ENCODE results near the gene CDK11A. TPM values are rescaled to one million over a fixed set of nuclear protein-coding genes. Genes with fewer than 3 reads are reported as not detected.

CDK11A gene
- total and polyA plus RNA-seq, 2 donors (not counting 1 experiment from before 2014, with no cell fraction given), result 2.8 to 14.2 TPM

DNA sequence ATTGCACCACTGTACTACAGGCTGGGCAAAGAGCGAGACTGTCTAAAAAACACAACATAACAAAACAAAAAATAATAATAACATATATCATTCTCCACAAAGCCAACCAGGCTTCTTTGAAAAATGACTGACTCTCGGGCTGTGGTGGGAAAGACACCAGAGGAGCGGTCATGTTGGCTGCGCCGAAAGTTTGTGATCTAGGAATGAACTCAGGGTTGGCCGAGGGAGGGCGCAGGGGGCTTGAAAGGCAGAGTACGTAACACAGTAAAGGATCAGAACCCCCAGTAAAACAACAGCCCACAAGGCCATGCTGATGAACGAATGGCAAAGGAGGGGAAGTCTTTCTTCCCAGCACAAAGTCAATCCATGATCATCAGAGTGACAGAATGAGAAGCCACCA is 36.3 kb downstream of the CDK11A start:
- peaks cover 6% of the 10 kb centered on the region for H3K4me1 ChIP-seq (ENCODE audit: control insufficient read depth, extremely low read depth, insufficient read depth, low read length)
- no peak overlapping the region for H3K4me2 ChIP-seq (ENCODE audit: extremely low read depth, insufficient read depth, low read length)
- H4K20me1 ChIP-seq (ENCODE audit: control insufficient read depth, extremely low read depth, insufficient read depth, low read length), result no peaks in the 10 kb centered on the region
- H3K27ac ChIP-seq (ENCODE audit: insufficient read depth, low read length), result no peak overlapping the region
- no peak overlapping the region for H3K9ac ChIP-seq (ENCODE audit: insufficient read depth, low read length)
- H3K79me2 ChIP-seq (ENCODE audit: control insufficient read depth, insufficient read depth, low read length), result peaks cover 40% of the 10 kb centered on the region
- H3K27me3 ChIP-seq (ENCODE audit: control insufficient read depth, insufficient read depth, low read length), result no peaks in the 10 kb centered on the region
- no peak for TF ChIP-seq EZH2 (IDR thresholded peaks at IDR 0.05; ENCODE audit: low read length, missing control alignments)
- TF ChIP-seq, protein P1, sequence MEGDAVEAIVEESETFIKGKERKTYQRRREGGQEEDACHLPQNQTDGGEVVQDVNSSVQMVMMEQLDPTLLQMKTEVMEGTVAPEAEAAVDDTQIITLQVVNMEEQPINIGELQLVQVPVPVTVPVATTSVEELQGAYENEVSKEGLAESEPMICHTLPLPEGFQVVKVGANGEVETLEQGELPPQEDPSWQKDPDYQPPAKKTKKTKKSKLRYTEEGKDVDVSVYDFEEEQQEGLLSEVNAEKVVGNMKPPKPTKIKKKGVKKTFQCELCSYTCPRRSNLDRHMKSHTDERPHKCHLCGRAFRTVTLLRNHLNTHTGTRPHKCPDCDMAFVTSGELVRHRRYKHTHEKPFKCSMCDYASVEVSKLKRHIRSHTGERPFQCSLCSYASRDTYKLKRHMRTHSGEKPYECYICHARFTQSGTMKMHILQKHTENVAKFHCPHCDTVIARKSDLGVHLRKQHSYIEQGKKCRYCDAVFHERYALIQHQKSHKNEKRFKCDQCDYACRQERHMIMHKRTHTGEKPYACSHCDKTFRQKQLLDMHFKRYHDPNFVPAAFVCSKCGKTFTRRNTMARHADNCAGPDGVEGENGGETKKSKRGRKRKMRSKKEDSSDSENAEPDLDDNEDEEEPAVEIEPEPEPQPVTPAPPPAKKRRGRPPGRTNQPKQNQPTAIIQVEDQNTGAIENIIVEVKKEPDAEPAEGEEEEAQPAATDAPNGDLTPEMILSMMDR (conservative IDR thresholded peaks at IDR 0.05 in 1 of 2, IDR thresholded peaks at IDR 0.05 in 1 of 2; ENCODE audit: low read depth in 1 of 2, low read length in 2 of 2), result no peak
- H3K36me3 ChIP-seq (ENCODE audit: control insufficient read depth, insufficient read depth, low read length), result peaks cover 4% of the 10 kb centered on the region
- no peak overlapping the region for H3K4me3 ChIP-seq (replicated peaks in 1 of 4; ENCODE audit: control extremely low read depth in 1 of 4, insufficient read depth in 1 of 4, low read depth in 3 of 4, low read length in 4 of 4)
- no peaks in the 10 kb centered on the region for H3K9me3 ChIP-seq (ENCODE audit: control insufficient read depth, insufficient read depth, low read depth, low read length)
- H2AFZ ChIP-seq (ENCODE audit: low read length), result no peak overlapping the region
- DNase-seq (ENCODE audit: low read depth in 2 of 2), result no peak

DNA sequence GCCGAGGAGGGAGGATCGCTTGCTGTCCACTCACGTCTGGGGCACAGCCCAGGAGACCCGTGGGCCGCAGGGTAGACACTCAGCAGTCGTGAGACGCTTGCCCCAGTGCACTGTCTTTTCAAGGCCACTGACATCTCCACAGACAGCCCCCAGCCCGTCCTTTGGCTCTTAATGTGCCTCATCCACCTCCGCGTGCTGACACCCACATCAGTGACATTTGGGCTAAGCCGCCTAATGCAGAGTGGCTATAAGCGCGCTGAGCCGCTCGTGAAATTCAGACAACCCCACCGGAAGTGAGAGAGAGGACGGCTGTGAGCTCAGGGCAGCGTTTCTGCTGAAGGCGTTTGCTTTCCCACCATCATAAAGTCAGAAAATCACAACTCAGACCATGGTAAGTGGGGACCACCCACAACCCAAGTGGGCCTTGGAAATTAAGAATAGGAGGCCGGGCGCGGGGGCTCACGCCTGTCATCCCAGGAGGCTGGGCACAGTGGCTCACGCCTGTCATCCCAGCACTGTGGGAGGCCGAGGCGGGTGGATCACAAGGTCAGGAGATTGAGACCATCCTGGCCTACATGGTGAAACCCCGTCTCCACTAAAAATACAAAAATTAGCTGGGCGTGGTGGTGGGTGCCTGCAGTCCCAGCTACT is 40.0 kb downstream of the CDK11A start:
- Histone ChIP-seq H3K4me3 (replicated peaks in 1 of 4; ENCODE audit: control extremely low read depth in 1 of 4, insufficient read depth in 1 of 4, low read depth in 3 of 4, low read length in 4 of 4) (no peak overlapping the region), H3K36me3 (ENCODE audit: control insufficient read depth, insufficient read depth, low read length) (peaks cover 4% of the 10 kb centered on the region), H3K79me2 (ENCODE audit: control insufficient read depth, insufficient read depth, low read length) (peaks cover 49% of the 10 kb centered on the region), H3K9me3 (ENCODE audit: control insufficient read depth, insufficient read depth, low read depth, low read length) (no peaks in the 10 kb centered on the region), H3K9ac (ENCODE audit: insufficient read depth, low read length) (no peak overlapping the region), H3K4me1 (ENCODE audit: control insufficient read depth, extremely low read depth, insufficient read depth, low read length) (peaks cover 6% of the 10 kb centered on the region), H4K20me1 (ENCODE audit: control insufficient read depth, extremely low read depth, insufficient read depth, low read length) (no peaks in the 10 kb centered on the region), H3K4me2 (ENCODE audit: extremely low read depth, insufficient read depth, low read length) (no peak overlapping the region), H3K27me3 (ENCODE audit: control insufficient read depth, insufficient read depth, low read length) (no peaks in the 10 kb centered on the region), H2AFZ (ENCODE audit: low read length) (no peak overlapping the region), H3K27ac (ENCODE audit: insufficient read depth, low read length) (no peak overlapping the region)
- DNase-seq (ENCODE audit: low read depth in 2 of 2), result no peak
- no peak for TF ChIP-seq EZH2 (IDR thresholded peaks at IDR 0.05; ENCODE audit: low read length, missing control alignments)
- TF ChIP-seq, protein P1 (conservative IDR thresholded peaks at IDR 0.05 in 1 of 2, IDR thresholded peaks at IDR 0.05 in 1 of 2; ENCODE audit: low read depth in 1 of 2, low read length in 2 of 2), result no peak

DNA sequence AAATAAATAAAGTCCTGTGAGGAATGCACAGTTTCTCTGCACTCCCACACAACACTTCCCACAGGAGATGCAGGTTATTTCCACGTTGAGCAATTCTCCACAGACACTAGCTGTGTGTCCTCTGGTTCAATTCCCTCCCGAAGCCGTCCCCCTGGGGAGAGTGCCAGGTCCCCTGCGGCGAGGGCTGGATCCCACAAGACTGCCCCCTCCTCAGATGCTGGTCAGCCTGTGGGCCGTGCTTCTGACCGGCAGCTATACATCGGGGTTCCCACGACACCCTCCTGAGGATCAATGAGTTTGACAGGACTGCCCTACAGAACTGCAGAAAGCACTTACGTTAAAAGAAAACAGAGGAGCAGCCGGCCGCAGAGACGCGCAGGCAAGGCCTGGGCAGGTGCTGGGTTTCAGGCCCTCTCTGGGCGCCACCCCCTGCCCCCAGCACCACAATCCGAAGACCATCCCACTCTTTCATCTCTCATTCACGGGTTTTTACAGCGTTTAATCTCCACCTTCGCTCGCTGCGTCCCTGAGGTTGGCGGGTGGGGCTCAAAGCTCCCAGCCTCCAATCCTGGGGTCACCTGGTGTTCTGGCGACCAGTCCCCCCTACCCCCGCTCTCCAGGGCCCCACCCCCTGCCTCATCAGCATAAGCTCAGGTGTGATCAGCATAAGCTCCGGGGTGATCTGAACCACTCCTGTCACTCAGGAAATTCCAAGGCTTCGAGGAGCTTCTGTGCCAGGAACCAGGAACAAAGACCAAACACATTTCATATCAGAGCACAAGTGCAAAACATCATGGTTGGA is 40.9 kb downstream of the CDK11A start:
- no peaks in the 10 kb centered on the region for H4K20me1 ChIP-seq (ENCODE audit: control insufficient read depth, extremely low read depth, insufficient read depth, low read length)
- H3K4me3 ChIP-seq (replicated peaks in 1 of 4; ENCODE audit: control extremely low read depth in 1 of 4, insufficient read depth in 1 of 4, low read depth in 3 of 4, low read length in 4 of 4), result no peak overlapping the region
- no peak overlapping the region for H3K9ac ChIP-seq (ENCODE audit: insufficient read depth, low read length)
- no peak overlapping the region for H3K27ac ChIP-seq (ENCODE audit: insufficient read depth, low read length)
- H3K36me3 ChIP-seq (ENCODE audit: control insufficient read depth, insufficient read depth, low read length), result peaks cover 4% of the 10 kb centered on the region
- no peaks in the 10 kb centered on the region for H3K27me3 ChIP-seq (ENCODE audit: control insufficient read depth, insufficient read depth, low read length)
- H3K9me3 ChIP-seq (ENCODE audit: control insufficient read depth, insufficient read depth, low read depth, low read length), result no peaks in the 10 kb centered on the region
- H3K4me1 ChIP-seq (ENCODE audit: control insufficient read depth, extremely low read depth, insufficient read depth, low read length), result peaks cover 8% of the 10 kb centered on the region
- TF ChIP-seq EZH2 (IDR thresholded peaks at IDR 0.05; ENCODE audit: low read length, missing control alignments), result no peak
- TF ChIP-seq, protein P1 (conservative IDR thresholded peaks at IDR 0.05 in 1 of 2, IDR thresholded peaks at IDR 0.05 in 1 of 2; ENCODE audit: low read depth in 1 of 2, low read length in 2 of 2), result no peak
- peaks cover 53% of the 10 kb centered on the region for H3K79me2 ChIP-seq (ENCODE audit: control insufficient read depth, insufficient read depth, low read length)
- H3K4me2 ChIP-seq (ENCODE audit: extremely low read depth, insufficient read depth, low read length), result no peak overlapping the region
- DNase-seq (ENCODE audit: low read depth in 2 of 2), result no peak
- H2AFZ ChIP-seq (ENCODE audit: low read length), result no peak overlapping the region

Data from fibroblast of lung (primary cell).